ENCODE results near the gene MYO3B.

MYO3B gene

DNA sequence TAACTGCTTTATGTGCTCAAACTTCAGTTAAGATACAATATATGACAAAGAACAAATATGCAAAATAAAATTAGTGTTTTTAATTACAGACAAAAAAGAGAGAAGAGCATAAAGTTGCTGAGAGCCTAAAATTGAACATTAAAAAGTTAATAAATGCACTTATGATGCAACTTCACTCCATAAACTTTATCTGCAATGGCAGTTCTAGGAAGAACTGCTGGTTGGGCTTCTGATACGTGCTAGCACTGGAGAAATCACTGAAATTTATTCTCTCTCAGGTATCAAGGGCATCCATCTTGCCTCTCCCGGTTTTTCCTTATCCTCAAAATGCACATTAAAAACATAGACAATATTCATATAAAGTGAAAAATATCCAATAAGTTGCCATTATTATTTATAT lies 35.7 kb downstream of the MYO3B start:
- no peak overlapping the region for H3K27ac Mint-ChIP-seq
- peaks cover 5% of the 10 kb centered on the region for H3K27me3 Mint-ChIP-seq
- no peaks in the 10 kb centered on the region for H3K36me3 Mint-ChIP-seq (ENCODE audit: low read depth)
- H3K4me1 Mint-ChIP-seq (ENCODE audit: low read depth): no peaks in the 10 kb centered on the region
- H3K9me3 Mint-ChIP-seq: no peaks in the 10 kb centered on the region
- H3K4me3 Mint-ChIP-seq: no peak overlapping the region

DNA sequence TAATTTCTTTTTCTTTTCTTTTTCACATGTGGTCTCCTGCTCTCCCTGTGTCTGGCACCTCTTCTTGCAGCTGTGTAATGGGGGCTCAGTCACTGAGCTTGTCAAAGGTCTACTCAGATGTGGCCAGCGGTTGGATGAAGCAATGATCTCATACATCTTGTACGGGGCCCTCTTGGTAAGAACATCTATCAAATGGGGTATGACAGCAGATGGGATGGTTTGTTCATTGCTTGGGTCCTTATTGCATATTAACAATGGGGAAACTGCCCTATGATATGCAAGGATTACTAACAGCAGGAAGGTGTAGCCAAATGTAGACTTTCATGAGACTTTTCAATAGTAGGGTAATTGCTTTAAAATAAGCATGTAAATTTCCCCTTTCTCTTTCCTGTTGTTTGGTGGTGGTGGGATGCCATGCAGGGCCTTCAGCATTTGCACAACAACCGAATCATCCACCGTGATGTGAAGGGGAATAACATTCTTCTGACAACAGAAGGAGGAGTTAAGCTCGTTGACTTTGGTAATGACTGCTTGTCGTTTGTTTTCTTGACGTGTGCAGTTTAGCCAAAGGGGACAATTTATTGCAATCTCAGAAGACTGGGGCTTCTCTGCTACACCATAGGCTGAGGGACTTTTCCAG lies 36.5 kb downstream of the MYO3B start:
- Mint-ChIP-seq H3K4me3 (no peak overlapping the region), H3K27ac (no peak overlapping the region), H3K4me1 (ENCODE audit: low read depth) (no peaks in the 10 kb centered on the region), H3K9me3 (no peaks in the 10 kb centered on the region), H3K36me3 (ENCODE audit: low read depth) (no peaks in the 10 kb centered on the region), H3K27me3 (peaks cover 5% of the 10 kb centered on the region)

DNA sequence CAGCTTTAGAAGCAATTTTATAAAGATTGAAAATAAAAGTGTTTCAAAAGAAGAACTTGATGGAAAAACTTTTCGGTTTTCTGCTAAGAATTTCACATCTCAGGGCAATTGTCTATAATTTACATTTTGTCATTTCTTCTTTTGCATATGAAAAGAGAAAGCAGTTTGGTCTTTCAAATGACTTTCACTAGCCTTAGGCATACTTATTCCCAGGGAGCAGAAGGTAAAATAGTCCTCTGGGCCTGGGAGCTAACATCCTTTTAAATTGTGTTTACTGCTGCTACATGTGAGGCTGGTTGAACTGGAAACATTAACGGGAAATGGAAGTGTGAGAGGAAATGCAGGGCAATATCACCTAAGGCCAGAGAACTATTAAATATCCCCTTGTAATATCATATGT lies 37.1 kb downstream of the MYO3B start:
- Mint-ChIP-seq H3K4me1 (ENCODE audit: low read depth) (no peaks in the 10 kb centered on the region), H3K36me3 (ENCODE audit: low read depth) (no peaks in the 10 kb centered on the region), H3K27ac (no peak overlapping the region), H3K4me3 (no peak overlapping the region), H3K27me3 (peaks cover 5% of the 10 kb centered on the region), H3K9me3 (no peaks in the 10 kb centered on the region)

DNA sequence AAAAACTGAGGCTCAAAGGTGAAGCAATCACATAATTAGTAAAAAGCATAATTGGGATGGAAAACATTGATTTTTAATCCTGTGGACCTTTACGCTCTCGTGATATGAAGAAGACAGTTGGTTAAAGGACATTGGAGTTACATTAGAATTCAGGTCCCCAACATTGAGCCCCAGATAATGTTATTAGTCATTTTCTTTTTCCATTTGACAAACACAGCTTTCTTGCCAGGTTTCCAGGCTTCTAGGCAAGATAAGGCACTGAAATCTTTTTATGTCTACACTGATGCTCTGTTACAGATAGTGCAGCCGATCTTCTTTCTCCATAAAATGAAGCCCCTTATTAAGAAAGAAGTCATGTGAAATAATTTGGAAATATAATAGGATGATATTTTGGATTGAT lies 38.5 kb downstream of the MYO3B start:
- H3K9me3 Mint-ChIP-seq: no peaks in the 10 kb centered on the region
- peaks cover 5% of the 10 kb centered on the region for H3K27me3 Mint-ChIP-seq
- no peaks in the 10 kb centered on the region for H3K4me1 Mint-ChIP-seq (ENCODE audit: low read depth)
- no peak overlapping the region for H3K4me3 Mint-ChIP-seq
- H3K27ac Mint-ChIP-seq: no peak overlapping the region
- no peaks in the 10 kb centered on the region for H3K36me3 Mint-ChIP-seq (ENCODE audit: low read depth)

DNA sequence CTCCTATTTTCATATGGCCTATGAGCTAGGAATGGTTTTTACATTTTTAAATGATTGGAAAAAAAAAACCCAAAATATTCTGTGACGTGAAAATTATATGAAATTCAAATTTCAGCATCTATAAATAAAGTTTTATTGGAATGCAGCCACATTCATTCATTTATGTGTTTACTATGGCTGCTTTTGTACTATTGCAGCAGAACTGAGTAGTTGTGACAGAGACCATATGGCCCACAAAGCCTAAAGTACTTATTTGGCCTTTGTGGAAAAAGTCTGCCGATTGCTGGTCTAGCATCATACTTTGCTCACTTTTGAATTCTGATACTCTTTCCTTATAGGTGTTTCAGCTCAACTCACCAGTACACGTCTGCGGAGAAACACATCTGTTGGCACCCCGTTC lies 39.0 kb downstream of the MYO3B start:
- no peak overlapping the region for H3K27ac Mint-ChIP-seq
- H3K4me3 Mint-ChIP-seq: no peak overlapping the region
- no peaks in the 10 kb centered on the region for H3K9me3 Mint-ChIP-seq
- no peaks in the 10 kb centered on the region for H3K36me3 Mint-ChIP-seq (ENCODE audit: low read depth)
- no peaks in the 10 kb centered on the region for H3K4me1 Mint-ChIP-seq (ENCODE audit: low read depth)
- H3K27me3 Mint-ChIP-seq: peaks cover 5% of the 10 kb centered on the region

DNA sequence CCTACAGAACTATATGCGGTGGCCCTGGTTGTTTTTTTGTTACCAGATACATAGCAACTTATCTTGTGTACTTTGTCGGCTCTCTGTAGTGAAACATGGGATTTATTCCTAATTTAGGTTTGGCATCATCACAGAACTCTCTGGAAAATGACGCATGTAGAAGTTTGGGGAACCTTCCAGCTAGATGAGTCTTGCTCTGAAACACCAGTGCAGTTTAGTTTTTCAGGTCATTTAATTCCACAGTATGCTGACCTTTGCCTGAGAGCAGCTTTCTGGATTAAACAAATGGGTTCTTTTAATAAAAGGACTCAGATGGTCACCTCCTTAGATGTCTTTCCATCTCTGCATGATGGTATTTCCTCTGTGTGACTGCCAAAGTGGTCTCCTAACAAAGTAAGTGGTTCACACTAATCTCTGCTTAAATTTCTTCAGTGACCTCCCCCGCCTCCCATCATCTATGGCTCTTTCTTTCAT lies 39.9 kb downstream of the MYO3B start:
- H3K9me3 Mint-ChIP-seq: no peaks in the 10 kb centered on the region
- H3K27me3 Mint-ChIP-seq: peaks cover 5% of the 10 kb centered on the region
- no peaks in the 10 kb centered on the region for H3K36me3 Mint-ChIP-seq (ENCODE audit: low read depth)
- H3K4me1 Mint-ChIP-seq (ENCODE audit: low read depth): no peaks in the 10 kb centered on the region
- H3K4me3 Mint-ChIP-seq: no peak overlapping the region
- H3K27ac Mint-ChIP-seq: no peak overlapping the region

DNA sequence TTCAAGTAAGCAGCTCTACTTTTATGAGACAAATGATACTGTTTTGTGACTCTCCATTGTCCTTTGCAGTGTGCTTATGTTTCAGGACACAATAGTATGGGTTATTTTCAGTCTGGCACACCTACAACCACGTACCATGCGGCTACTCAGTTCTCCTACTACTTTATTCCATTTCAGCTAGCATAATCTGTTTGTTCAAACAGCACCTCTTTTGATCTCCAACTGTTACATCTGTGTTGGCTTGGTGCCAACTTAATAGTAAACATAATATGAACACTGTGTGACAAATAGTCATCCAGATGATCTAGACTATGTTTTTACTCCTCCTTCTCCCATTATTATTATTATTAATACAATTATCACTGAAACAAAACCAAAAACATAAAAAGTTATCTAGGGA lies 40.5 kb downstream of the MYO3B start:
- Mint-ChIP-seq H3K9me3 (no peaks in the 10 kb centered on the region), H3K27me3 (peaks cover 5% of the 10 kb centered on the region), H3K4me1 (ENCODE audit: low read depth) (no peaks in the 10 kb centered on the region)

DNA sequence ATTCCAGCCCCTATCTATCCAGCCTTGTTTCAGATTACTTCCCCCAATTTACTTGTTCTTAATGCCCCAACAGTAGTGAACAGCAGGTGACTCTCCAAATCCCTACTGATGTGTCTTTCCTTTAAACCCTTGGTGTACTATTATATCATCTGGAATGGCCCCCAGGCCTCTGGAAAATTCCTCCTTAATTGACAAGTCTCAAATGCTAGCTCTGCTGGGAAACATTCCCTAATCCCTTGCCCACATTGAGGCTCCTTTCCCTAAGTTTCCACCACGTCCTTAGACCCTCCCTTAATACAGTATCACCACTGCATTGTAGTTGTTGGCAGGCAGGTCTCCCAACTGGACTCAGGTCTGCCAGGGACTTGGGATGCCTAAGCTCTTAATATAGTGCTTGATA lies 41.0 kb downstream of the MYO3B start:
- H3K4me1 Mint-ChIP-seq (ENCODE audit: low read depth): no peaks in the 10 kb centered on the region
- H3K27me3 Mint-ChIP-seq: peaks cover 5% of the 10 kb centered on the region
- no peaks in the 10 kb centered on the region for H3K9me3 Mint-ChIP-seq
- H3K36me3 Mint-ChIP-seq (ENCODE audit: low read depth): no peaks in the 10 kb centered on the region
- H3K4me3 Mint-ChIP-seq: no peak overlapping the region
- H3K27ac Mint-ChIP-seq: no peak overlapping the region

More for the DNA sequence above, 40.5 kb downstream of the MYO3B start:
- Mint-ChIP-seq H3K4me3 (no peak overlapping the region), H3K36me3 (ENCODE audit: low read depth) (no peaks in the 10 kb centered on the region), H3K27ac (no peak overlapping the region)

DNA sequence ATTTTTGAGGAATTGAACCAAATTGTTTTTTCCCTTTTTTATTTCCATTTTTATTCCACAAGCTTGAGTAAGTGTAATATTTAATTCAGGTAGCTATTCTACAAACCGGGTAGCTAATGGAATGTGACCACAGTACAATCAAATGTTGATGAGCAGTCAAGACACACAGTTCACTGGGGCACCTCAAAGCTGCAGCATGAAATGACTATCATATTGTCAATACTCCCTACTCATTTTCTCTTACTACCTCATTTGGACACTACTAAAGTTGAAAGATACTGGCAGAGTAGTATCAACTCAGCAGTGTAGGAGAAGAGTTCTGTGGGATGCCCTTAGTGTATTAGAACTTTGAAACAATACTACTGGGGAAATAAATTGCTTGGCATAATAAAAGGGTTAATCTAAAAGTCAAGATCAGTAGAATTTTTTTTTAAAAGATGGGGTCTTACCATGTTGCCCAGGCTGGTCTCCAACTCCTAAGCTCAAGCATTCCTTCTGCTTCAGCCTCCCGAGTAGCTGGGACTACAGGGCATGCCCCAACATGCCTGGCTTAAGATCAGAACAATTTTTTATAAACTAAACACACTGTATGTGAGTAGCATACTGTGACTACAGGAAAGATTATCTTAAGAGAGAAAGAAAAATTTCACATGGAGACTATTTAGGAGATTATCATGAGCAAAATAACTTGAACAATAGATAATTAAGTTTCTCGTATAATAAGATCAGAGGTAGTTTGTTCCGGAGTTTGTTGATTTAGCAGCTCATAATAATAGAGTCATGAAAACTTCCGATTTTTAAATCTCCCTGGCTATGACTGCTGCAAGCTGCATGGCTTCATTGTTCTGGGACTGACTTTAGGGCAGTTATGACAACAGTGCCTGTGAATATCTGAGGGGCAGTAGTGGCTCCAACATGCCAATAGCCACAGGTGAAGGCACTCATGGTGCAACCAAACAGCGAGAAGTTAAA lies 43.7 kb downstream of the MYO3B start:
- no peak overlapping the region for H3K27ac Mint-ChIP-seq
- no peaks in the 10 kb centered on the region for H3K9me3 Mint-ChIP-seq
- no peaks in the 10 kb centered on the region for H3K27me3 Mint-ChIP-seq
- no peak overlapping the region for H3K4me3 Mint-ChIP-seq
- no peaks in the 10 kb centered on the region for H3K36me3 Mint-ChIP-seq (ENCODE audit: low read depth)
- H3K4me1 Mint-ChIP-seq (ENCODE audit: low read depth): no peaks in the 10 kb centered on the region

DNA sequence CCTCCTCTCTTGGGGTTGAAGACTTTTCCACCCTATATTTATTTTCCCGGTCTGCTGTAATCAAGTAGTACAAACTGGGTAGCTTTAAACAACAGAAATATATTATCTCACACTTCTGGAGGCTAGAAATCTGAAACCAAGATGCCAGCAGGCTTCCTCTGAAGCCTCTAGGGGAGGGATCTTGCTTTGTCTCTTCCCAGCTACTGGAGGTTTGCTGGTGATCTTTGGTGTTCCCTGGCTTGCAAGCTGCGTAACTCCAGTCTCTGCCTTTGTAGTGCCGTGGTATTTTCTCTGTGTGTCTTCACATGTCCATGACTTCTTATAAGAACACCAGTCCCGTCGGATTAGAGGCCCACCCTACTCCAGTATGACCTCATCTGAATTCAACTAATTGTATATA lies 44.4 kb downstream of the MYO3B start:
- Mint-ChIP-seq H3K4me1 (ENCODE audit: low read depth) (no peaks in the 10 kb centered on the region), H3K4me3 (no peak overlapping the region)

DNA sequence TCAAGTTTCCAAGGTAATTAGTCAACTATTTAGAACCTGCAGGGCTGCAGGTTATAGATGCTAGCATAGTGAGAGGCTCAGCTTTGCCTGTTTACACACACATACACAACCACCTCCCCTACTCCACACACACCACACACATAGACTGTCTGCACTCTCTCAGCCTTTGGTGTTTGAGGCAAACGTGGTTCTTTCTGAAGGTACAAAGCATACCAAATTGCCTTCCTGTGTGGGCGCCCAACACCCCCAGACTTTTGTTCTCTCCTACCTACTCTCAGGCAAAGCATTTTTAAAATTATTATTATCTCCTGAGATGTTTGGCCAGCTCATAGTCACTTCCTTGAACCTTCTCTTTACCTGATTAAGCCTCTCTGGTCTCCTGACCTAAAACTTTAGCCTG lies 44.9 kb downstream of the MYO3B start:
- Mint-ChIP-seq H3K4me3 (no peak overlapping the region), H3K27ac (no peak overlapping the region), H3K27me3 (no peaks in the 10 kb centered on the region)

More for the DNA sequence above, 44.4 kb downstream of the MYO3B start:
- Mint-ChIP-seq H3K36me3 (ENCODE audit: low read depth) (no peaks in the 10 kb centered on the region), H3K27me3 (no peaks in the 10 kb centered on the region), H3K27ac (no peak overlapping the region), H3K9me3 (no peaks in the 10 kb centered on the region)

DNA sequence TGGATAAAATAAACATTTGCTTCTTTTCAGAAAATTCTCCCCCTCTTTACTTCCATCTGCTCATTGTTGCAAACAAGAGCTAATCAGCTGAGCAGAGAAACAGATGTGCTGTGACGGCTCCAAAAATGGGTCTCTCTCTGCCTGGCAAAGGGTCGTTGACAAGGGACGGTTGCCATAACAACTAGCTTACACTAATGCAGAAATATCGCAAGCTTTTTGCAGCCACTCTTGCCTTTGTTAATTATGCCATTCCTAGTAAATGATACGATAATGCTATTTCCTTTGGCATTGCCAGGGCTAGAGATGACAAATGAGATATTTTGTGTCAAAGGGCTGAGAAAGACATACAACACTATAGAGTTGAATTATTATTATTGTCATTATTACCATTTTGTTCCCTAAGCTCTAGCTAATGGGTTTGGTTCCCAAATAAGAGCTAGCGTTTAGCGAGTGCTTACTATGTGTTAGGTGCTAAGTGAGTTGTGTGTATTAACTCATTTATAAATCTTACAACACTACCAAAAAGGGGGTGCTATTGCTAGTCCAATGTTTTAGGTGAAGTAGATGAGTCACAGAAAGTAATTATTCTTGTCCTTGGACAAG lies 46.8 kb downstream of the MYO3B start:
- peaks cover 6% of the 10 kb centered on the region for H3K27me3 Mint-ChIP-seq
- H3K27ac Mint-ChIP-seq: no peak overlapping the region
- no peak overlapping the region for H3K4me3 Mint-ChIP-seq
- H3K4me1 Mint-ChIP-seq (ENCODE audit: low read depth): no peaks in the 10 kb centered on the region
- no peaks in the 10 kb centered on the region for H3K9me3 Mint-ChIP-seq
- no peaks in the 10 kb centered on the region for H3K36me3 Mint-ChIP-seq (ENCODE audit: low read depth)

More for the DNA sequence above, 44.9 kb downstream of the MYO3B start:
- Mint-ChIP-seq H3K4me1 (ENCODE audit: low read depth) (no peaks in the 10 kb centered on the region), H3K9me3 (no peaks in the 10 kb centered on the region), H3K36me3 (ENCODE audit: low read depth) (no peaks in the 10 kb centered on the region)

DNA sequence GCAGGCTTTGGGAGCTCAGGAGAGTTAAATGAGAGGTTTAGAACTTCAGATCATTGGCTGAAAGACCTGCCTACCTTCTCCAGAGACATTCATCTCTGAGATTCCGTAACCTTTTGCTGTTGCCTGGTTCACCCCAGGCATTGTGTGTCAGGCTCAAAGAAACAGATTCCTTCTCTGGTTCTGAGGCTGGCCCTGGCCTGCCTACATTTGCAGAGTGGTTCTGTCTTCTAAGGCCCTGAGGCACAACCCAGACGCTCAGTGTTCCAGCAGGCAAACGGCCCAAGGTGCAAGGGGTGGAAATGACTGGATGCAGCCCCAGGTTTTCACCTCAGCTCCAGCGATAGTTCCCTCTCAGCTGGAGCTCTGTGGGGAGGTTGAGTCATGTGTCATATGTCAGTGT lies 48.3 kb downstream of the MYO3B start:
- H3K27ac Mint-ChIP-seq: no peak overlapping the region
- no peaks in the 10 kb centered on the region for H3K9me3 Mint-ChIP-seq
- peaks cover 7% of the 10 kb centered on the region for H3K27me3 Mint-ChIP-seq
- no peaks in the 10 kb centered on the region for H3K4me1 Mint-ChIP-seq (ENCODE audit: low read depth)
- no peaks in the 10 kb centered on the region for H3K36me3 Mint-ChIP-seq (ENCODE audit: low read depth)
- no peak overlapping the region for H3K4me3 Mint-ChIP-seq

DNA sequence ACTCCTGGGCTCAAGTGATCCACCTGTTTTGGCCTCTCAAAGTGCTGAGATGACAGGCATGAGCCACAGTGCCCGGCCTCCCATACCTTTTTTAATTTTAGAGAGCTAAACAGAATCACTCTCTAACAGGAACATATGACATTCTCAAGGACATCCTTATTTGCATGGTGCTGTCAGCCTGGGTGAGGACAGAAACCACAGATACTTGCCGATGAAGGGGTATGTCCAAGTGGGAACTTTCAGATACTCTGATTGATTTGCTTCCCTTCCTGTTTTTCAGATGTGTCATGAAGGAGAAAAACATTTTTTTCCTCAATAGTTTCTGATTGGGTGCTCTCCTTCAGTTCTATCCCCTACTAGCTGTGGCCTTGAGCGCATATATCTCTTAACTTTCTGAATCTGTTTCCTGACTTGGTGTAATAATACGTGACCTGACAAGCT lies 49.6 kb downstream of the MYO3B start:
- H3K4me1 Mint-ChIP-seq (ENCODE audit: low read depth): no peaks in the 10 kb centered on the region
- no peak overlapping the region for H3K27ac Mint-ChIP-seq
- H3K36me3 Mint-ChIP-seq (ENCODE audit: low read depth): no peaks in the 10 kb centered on the region
- H3K9me3 Mint-ChIP-seq: no peaks in the 10 kb centered on the region
- H3K4me3 Mint-ChIP-seq: no peak overlapping the region
- H3K27me3 Mint-ChIP-seq: peaks cover 7% of the 10 kb centered on the region

DNA sequence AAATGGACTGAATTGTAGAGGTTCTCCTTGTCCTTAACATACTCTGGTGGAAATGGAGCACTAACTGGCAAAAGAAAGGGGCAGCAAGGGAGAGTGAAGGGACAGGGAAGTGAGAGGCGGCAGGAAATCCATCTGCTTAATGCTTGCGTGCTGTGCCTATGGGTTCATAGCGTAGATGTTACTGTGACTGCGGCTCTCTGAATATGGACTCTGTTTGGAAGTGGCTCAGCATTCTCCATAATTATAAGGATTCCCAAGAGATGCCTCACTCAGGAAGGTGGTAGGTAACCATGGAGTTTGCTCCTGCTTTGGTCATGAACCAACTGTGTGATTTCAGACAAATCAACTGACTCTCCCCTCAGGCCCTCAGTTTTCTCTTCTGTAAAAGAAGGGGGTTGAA lies 50.0 kb downstream of the MYO3B start:
- Mint-ChIP-seq H3K36me3 (ENCODE audit: low read depth) (no peaks in the 10 kb centered on the region), H3K27me3 (peaks cover 7% of the 10 kb centered on the region), H3K27ac (no peak overlapping the region), H3K4me3 (no peak overlapping the region), H3K4me1 (ENCODE audit: low read depth) (no peaks in the 10 kb centered on the region), H3K9me3 (no peaks in the 10 kb centered on the region)
